Muscle layer of duodenum (tissue), 2 donors: Measurements from ENCODE around the gene RASA1.

Experiments
- H3K27ac ChIP-seq: one replicate; pipeline ENCODE4 v1.7.0; 2013; ENCODE audit warnings: mild to moderate bottlenecking, low read length
- H3K27me3 ChIP-seq: one replicate; pipeline ENCODE4 v1.7.0; 2013; ENCODE audit warnings: low read depth, mild to moderate bottlenecking, control low read depth, low read length
- H3K36me3 ChIP-seq, 2 donors: one replicate each; pipeline ENCODE4 v1.7.0; 2013; ENCODE audit warnings: low read length in 2 of 2, control low read depth in 1 of 2, mild to moderate bottlenecking in 1 of 2; ENCODE audit not compliant: insufficient read depth in 2 of 2, control insufficient read depth in 1 of 2
- H3K4me1 ChIP-seq, 2 donors: one replicate each; pipeline ENCODE4 v1.7.0; 2013; ENCODE audit warnings: low read length in 2 of 2, mild to moderate bottlenecking in 2 of 2, control low read depth in 1 of 2, moderate library complexity in 1 of 2; ENCODE audit not compliant: insufficient read depth in 2 of 2, control insufficient read depth in 1 of 2
- H3K4me3 ChIP-seq, 2 donors: one replicate each; pipeline ENCODE4 v1.7.0; 2013; ENCODE audit warnings: low read length in 2 of 2, low read depth in 1 of 2, mild to moderate bottlenecking in 1 of 2
- H3K9me3 ChIP-seq, 2 donors: one replicate each; pipeline ENCODE4 v1.7.0; 2013; ENCODE audit warnings: low read length in 2 of 2, control low read depth in 1 of 2, mild to moderate bottlenecking in 1 of 2; ENCODE audit not compliant: control insufficient read depth in 1 of 2
- donor health status: healthy.

RASA1 gene

DNA sequence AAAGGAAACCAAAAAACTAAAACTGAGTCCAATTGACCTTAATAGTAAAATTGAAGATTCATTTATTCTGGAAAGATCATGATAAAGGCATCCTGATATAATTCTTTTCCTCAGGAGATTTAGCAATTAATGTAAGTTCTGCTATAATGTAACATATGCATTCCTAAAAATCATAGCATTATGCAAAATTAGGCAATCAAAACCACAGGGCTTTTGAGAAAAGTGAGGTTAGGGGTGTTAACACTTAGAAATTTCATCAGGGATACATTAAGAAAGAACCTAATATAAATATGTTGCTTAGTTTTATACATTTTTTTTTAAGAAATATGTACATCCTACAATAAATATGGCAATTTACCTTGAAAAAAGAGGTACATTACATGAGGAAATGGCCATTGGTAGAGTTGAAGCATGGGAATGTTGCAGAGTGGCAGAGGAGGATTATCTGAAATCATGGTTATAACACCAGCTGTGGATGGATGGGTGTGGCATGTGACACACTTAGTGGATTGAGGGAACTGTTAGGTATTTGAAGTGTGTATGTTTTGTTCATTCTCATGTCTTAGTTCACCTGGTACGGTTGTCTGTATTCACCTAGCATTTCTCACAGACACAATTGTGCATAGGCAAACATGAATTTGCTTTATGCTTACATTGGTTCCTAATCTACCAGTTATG, 94.0 kb downstream of the RASA1 start:
- Histone ChIP-seq H3K27me3 (no peaks in the 10 kb centered on the region), H3K4me3 (no peak overlapping the region), H3K4me1 (no peaks in the 10 kb centered on the region), H3K27ac (no peak overlapping the region), H3K9me3 (no peaks in the 10 kb centered on the region), H3K36me3 (peaks cover 0 to 12% of the 10 kb centered on the region in 2 donors)

DNA sequence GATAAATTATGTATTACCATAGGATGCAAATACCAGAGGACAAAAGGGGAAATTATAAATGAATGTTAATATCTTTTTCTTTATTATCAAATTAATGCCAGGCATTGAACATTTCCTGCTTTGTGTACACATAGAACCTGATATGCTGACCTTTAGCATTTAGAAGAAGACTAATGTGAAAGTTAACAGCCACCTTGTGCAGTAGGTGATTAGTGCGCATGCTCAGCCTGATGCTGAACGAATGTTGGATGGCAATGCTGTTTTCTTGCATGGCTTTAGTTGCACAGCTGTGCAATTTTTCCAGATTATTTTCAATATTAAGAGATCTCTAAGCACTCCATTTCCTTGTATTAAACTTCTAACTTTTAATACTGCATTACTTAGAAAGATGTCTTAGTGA, 99.6 kb downstream of the RASA1 start:
- H3K4me1 ChIP-seq = no peaks in the 10 kb centered on the region
- no peak overlapping the region for H3K4me3 ChIP-seq
- H3K36me3 ChIP-seq = peaks cover 6 to 11% of the 10 kb centered on the region in 2 donors
- H3K27me3 ChIP-seq = no peaks in the 10 kb centered on the region
- no peaks in the 10 kb centered on the region for H3K9me3 ChIP-seq
- no peak overlapping the region for H3K27ac ChIP-seq

DNA sequence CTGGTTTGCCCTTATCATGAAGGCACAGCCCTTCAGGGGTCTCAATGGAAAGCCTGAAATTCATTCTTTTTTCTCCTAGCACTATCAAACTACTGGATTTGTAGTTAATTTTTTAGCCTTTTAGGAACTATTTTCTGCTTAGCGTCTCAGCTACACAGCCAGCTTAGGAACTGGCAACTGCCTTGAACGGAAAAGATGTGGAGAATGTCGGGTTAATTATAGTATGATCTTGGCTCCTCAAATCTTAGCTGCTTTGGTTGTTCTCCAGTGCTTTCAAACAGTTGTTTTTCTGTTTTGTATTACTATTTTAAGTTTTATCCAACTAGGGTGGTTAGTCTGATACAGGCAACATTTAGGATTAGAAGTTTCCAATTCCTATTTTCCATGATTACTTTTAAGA, 100.9 kb downstream of the RASA1 start:
- Histone ChIP-seq H3K36me3 (peaks cover 10 to 15% of the 10 kb centered on the region in 2 donors), H3K4me3 (no peak overlapping the region), H3K9me3 (no peaks in the 10 kb centered on the region), H3K27ac (no peak overlapping the region), H3K27me3 (no peaks in the 10 kb centered on the region), H3K4me1 (no peaks in the 10 kb centered on the region)

DNA sequence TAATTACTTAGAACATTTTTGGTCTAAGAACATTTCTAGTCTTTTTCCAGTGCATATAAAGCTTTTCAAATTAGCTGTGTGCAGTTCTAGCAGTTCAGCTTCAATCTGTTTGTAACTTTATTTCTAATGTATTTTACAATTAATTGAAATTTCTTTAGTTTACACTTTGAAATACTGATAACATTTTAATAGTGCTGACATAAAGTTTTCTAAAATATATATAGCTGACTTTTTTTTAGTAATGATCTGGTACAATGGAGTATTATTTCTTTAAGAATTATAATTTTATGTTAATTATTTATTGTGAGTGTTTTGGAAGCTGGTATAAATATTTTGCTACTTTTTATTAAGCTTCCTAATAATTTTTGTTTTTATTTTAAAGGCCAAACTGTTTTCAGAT, 101.7 kb downstream of the RASA1 start:
- H3K36me3 ChIP-seq = peaks cover 10 to 15% of the 10 kb centered on the region in 2 donors
- no peaks in the 10 kb centered on the region for H3K4me1 ChIP-seq
- H3K27ac ChIP-seq = no peak overlapping the region
- H3K27me3 ChIP-seq = no peaks in the 10 kb centered on the region
- H3K9me3 ChIP-seq = no peaks in the 10 kb centered on the region
- H3K4me3 ChIP-seq = no peak overlapping the region

DNA sequence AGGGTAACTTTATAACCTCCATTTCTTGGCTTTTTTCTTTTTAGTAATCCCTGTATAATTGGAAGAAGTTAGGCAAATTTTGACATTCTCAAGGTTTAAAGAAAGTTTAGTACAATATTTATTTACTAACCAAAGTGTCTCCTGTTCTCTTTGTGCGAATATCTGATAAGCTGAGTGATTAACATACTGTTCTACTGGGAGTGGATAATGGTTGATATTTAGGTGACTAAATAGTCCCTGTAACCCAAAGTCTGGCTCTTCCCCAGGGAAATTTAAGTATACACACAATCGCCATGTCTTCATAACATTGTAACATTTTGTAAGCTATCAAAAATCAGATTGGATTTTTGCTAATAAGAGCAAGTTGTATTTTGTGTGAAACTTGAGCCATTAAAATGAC, 105.0 kb downstream of the RASA1 start:
- H3K36me3 ChIP-seq = peaks cover 25 to 28% of the 10 kb centered on the region in 2 donors
- H3K27me3 ChIP-seq = no peaks in the 10 kb centered on the region
- no peak overlapping the region for H3K4me3 ChIP-seq
- H3K4me1 ChIP-seq = no peaks in the 10 kb centered on the region
- H3K27ac ChIP-seq = no peak overlapping the region
- no peaks in the 10 kb centered on the region for H3K9me3 ChIP-seq

DNA sequence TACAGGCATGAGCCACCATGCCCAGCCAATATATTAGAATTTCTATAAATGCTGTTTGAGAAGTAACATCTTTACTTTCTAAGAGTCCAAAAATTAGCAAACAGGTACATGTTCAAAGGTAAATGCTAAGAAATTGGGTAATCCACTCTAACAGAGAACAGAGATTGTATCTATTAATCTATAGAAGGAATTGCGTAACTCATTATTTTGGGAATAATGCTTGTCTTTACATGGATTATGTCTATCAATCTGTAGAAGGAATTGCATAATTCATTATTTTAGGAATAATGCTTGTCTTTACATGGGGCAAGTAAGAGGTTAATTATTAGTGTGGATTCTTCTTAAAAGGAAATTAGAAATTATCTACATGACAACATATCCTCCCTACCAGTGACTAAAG, 114.5 kb downstream of the RASA1 start:
- no peak overlapping the region for H3K27ac ChIP-seq
- H3K4me3 ChIP-seq = no peak overlapping the region
- no peaks in the 10 kb centered on the region for H3K27me3 ChIP-seq
- peaks cover 37 to 38% of the 10 kb centered on the region in 2 donors for H3K36me3 ChIP-seq
- H3K4me1 ChIP-seq = no peaks in the 10 kb centered on the region
- no peaks in the 10 kb centered on the region for H3K9me3 ChIP-seq

DNA sequence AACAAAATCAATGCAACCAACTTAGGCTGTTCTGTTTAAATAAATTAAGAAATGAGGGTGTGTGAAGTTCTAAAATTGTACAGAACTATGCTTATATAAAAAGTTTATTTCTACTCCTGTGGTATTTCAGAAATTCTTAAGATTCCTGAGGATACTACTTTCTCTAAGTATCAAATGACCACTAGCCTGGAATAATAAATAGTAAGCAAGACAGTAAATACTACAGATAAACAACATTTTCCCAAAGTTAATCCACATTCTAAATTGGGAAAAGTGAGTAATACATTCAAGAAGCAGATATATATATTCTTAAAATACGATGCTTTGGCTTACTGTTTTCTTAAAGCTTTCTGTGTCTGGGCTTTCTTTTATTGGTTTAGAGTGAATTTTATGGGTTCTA, 115.5 kb downstream of the RASA1 start:
- H3K36me3 ChIP-seq = peaks cover 40% of the 10 kb centered on the region in 2 donors
- H3K4me3 ChIP-seq = no peak overlapping the region
- no peaks in the 10 kb centered on the region for H3K27me3 ChIP-seq
- H3K27ac ChIP-seq = no peak overlapping the region
- H3K4me1 ChIP-seq = no peaks in the 10 kb centered on the region
- no peaks in the 10 kb centered on the region for H3K9me3 ChIP-seq

DNA sequence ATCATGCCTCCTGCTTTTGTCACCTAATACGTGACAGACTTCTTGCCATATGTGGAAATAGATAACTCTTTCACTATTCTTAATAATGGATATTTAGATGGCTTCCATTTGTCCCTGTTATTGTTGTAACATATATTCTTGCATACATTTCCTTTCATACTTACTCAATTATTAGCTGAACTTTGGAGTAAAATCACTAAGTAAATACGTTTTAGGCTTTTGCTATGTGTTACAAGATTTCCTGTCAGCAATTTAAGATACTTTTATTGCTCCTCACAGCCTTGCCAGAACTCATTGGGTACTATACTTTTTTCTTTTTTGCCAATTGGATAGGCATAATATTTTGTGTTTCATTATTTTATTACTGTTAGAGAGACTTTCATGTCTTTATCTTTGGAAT, 118.1 kb downstream of the RASA1 start:
- Histone ChIP-seq H3K4me3 (no peak overlapping the region), H3K36me3 (peaks cover 45 to 47% of the 10 kb centered on the region in 2 donors), H3K4me1 (peaks cover 0 to 7% of the 10 kb centered on the region in 2 donors), H3K27ac (no peak overlapping the region), H3K9me3 (no peaks in the 10 kb centered on the region), H3K27me3 (no peaks in the 10 kb centered on the region)

DNA sequence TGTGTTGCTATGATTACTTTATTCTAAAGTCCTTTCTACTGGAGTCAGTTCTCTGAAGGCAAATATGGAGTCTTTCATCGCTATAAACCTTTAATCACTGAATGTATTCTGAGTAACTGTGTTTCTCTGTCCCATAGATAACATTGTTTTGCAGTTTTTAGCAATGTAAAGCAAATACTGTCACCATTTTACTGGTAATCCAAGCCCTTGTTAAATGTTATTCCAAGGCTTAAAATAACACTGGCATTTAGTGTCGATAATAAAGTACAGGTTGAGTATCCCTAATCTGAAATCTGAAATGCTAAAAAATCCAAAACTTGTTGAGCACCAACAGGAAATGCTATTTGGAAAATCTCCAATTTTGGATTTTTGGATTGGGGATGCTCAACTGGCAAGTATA, 120.4 kb downstream of the RASA1 start:
- H3K36me3 ChIP-seq = peaks cover 59 to 61% of the 10 kb centered on the region in 2 donors
- H3K4me1 ChIP-seq = peaks cover 0 to 9% of the 10 kb centered on the region in 2 donors
- H3K27ac ChIP-seq = no peak overlapping the region
- H3K4me3 ChIP-seq = no peak overlapping the region
- no peaks in the 10 kb centered on the region for H3K9me3 ChIP-seq
- no peaks in the 10 kb centered on the region for H3K27me3 ChIP-seq

DNA sequence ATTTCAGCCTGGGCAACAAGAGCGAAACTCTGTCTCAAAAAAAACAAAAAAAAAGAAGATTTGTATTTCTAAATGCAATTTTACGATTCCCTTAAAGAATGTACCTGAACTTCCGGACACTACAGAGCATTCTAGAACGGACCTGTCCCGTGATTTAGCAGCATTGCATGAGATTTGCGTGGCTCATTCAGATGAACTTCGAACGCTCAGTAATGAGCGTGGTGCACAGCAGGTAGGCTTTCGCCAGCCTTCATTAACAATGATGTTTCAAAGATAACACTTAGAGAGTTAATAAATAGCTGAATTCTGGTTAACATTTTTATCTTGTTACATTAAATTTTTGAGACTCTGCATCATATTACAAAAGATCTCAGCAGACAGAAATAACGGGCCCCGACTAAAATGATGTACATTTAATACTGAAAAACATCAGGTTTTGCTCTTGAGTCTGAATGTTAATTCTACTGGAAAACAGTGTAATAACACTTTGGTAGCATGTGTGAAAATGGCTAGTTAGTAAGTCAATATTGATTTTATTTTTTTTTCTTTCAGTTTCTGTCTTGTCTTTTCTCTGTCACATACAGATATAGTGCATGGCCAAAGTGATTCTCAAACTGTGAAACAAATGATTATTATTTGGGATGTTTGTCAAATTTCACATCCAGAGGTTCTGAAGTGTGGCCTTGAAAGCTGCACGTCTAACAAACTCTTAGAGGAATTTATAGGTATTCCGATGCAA, 121.8 kb downstream of the RASA1 start:
- peaks cover 0 to 9% of the 10 kb centered on the region in 2 donors for H3K4me1 ChIP-seq
- no peaks in the 10 kb centered on the region for H3K9me3 ChIP-seq
- peaks cover 65 to 71% of the 10 kb centered on the region in 2 donors for H3K36me3 ChIP-seq
- no peaks in the 10 kb centered on the region for H3K27me3 ChIP-seq
- no peak overlapping the region for H3K4me3 ChIP-seq
- no peak overlapping the region for H3K27ac ChIP-seq

DNA sequence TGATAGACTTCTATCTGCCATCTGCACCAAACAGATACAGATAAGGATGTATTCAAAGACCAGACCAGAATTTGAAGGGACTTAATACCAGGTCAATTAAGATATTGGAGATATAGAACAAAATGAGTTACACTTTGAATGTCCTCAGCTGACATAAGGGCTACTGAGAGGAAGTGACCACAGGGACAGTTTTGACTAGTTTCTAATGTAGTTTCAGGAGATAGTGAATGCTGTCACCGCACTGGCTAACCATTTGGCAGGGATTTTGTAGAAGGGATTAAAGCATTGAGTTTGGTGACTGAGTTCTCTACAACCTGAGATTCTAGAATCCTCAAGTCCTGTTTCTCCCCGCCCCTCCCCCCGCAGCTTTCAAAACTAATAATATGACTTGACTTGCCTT, 122.4 kb downstream of the RASA1 start:
- H3K4me1 ChIP-seq = peaks cover 0 to 9% of the 10 kb centered on the region in 2 donors
- no peaks in the 10 kb centered on the region for H3K27me3 ChIP-seq
- H3K27ac ChIP-seq = no peak overlapping the region
- no peaks in the 10 kb centered on the region for H3K9me3 ChIP-seq
- H3K36me3 ChIP-seq = peaks cover 71 to 77% of the 10 kb centered on the region in 2 donors
- H3K4me3 ChIP-seq = no peak overlapping the region
